ENCODE results near the gene TENM4.
"Not testable (repeated sequence)": the region's sequence is repeated elsewhere in the genome, so short reads cannot be mapped to it uniquely, and the experiment has no call there.

The TENM4 gene

DNA sequence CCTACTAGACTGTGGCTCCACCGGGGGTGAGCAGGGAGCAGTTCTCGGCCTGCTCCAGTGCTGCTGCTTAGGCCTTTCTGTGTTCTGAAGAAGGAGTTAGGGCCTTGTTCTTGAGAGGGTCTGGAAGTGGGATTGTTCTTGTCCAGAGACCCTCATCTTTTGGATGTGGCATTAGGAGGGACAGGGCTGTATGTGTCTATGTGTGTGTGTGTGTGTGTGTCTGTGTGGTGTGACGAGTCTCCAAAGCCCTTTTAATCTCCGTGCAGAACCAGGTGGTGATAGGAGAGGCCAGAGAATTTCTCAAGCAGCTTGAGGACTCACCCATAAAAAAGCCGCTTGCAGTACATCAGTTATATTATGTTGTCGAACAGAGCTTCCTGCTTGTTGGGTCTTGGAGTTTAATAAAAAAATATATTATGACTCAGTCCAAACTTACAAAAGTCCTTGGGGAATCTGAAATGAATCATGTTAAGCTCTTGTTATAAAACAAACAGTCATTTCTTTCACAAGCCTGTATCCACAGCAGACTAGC lies 196.5 kb downstream of the TENM4 start:
- DNase-seq (ENCODE audit: low spot score), result no peak

DNA sequence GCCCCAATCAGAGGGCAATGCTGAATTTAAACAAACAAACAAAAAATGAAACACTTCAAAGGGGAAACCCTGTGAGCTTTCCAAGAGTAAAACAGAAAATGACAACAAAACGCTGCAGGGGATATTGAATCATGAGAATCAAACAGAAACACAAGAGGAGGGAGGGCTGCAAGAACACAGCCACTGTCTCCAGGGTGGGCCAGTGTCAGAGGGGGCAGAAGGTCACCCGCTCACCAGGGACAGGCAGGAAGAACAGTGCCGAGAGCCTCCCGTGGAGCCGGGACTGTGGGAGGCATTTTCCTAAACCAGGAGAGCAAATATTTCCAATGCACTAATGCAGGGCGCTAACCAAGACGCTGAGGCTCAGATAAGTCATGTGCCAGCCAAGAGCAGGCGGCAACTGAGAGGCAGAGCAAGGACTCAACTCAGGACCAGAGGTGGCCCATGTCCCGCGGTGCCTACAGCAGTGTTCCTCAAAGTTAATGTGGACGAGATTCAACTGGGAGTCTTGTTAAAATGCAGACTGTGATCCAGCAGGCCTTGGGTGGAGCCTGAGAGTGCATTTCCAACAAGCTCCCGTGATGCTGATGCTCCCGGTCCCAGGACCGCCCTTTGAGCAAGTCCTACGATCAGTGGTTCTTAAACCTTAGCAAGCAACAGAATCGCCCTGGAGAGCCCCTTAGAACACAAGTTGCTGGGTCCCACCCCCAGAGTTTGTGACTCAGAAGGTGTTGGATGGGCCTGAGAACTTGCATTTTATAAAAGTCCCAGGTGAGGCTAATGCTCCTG lies 197.2 kb downstream of the TENM4 start:
- no peak for DNase-seq (ENCODE audit: low spot score)

DNA sequence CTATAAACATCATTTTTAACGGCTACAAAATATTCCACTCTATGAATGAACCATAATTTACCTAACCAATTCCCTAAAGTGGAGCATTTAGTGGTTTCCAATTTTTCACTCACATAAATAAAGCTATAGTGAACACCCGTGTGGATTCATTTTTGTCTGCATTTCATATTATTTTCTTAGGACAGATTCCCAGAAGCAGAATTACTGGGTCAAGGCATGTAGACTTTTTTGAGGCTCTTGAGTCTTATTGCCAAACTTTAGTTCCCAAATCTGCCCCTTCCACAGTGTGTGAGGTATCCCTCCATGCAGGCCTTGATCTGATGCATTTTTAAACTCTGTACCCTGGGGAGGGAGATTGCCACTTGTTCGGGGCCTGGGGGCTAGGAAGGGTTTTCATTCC lies 198.2 kb downstream of the TENM4 start:
- no peak for DNase-seq (ENCODE audit: low spot score)

DNA sequence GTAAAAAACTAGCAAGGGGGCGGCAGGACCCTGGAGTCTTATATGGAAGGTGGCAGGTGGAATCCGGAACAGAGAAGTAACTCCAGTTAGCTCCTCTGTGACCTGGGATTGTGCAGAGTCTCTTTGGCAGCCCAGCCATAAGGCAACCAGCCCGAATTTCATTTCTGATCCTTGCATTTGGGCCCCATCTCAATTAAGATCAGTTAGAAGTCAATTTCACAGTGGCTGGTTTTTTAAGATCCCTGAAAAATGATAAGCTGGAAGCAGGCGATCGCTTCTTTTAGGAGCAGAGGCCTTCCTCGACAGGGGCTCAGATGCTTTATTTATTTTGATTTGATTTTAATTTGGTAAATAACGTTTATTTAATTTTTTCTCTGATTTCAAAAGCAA lies 199.0 kb downstream of the TENM4 start:
- no peak for DNase-seq (ENCODE audit: low spot score)

DNA sequence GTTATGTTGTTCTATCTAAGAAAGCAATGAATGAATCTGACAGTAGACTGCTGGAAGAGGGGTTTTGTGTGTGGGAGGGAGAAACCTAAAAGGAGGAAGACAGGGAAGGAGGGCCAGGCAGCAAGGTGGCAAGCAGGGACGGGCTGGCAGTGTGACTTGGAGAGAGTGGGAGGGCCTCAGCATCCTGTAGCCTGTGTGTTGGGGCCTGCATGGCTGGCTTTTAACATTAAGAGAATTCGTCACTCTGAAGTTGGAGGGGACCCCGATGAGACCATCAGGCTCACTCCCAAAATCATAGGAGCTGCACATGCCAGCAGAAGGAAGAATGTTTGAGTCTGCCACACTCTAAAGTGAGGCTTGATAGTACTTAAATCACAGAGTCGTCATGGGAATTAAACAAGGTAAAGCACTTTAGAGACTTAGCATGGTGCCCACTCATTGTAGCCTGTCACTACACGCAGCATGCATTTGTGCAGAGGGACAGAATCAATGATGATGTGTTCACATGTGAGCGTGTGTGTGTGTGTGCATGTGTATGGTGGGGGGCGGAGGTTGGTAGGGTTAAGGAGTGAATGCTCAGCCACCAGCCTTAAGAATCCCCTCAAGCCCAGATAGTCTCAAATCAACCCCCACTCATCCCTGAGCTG lies 199.5 kb downstream of the TENM4 start:
- DNase-seq (ENCODE audit: low spot score), result no peak

DNA sequence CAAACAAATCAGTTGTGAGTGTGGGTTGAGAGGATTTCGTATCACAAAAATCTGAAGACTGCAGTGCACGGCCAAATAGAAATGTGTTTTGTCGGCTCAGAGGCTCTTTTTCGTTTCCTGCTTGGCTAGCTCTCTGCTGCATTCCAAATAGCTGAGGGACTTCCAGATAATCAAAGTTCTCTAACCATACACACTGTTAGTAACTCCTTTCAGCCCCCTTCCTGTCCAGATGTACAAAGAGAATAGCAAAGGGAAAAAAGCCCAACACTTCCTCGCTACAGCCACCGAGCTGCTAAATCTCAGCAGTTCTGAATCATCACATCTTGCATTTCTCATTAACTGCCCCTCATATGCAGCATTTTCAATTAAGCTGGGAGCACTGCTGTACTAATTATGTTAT lies 203.1 kb downstream of the TENM4 start:
- no peak for DNase-seq (ENCODE audit: low spot score)

DNA sequence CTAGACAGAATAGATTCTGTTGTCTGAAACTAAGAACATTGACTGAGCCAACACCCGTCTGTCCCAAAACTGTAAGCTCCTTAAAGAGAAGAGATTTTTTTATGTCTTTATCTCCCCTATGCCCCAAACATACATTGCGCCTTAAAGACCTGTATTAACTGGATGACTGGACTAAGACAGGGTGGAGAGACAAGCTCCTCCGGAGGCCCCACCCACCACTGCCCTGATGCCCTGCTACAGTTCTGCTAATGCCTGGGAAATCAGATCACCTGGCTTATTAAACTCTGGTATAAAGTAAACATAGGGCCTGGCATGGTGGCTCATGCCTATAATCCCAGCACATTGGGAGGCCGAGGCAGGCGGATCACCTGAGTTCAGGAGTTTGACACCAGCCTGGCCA lies 203.7 kb downstream of the TENM4 start:
- DNase-seq (ENCODE audit: low spot score), result no peak

DNA sequence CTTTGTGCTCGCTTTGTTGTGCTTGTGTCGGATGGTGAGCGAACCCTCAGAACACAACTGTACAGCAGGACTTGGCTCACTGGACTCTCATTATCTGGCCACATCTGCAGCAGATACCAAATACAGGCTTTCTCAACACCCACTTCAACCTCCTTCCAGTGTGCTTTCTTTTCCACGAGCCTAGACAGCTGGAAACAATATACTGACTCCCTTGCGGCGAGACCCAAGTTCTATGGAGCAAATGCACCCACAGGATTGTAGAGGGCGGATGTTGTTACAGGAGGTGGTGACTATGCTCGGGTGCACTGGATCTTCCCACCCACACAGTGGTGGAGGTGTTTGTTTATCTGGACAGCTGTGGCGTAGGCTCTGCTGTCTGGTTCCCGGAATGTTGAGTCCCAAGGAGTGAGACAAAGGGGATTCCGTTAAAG lies 204.3 kb downstream of the TENM4 start:
- no peak for DNase-seq (ENCODE audit: low spot score)

DNA sequence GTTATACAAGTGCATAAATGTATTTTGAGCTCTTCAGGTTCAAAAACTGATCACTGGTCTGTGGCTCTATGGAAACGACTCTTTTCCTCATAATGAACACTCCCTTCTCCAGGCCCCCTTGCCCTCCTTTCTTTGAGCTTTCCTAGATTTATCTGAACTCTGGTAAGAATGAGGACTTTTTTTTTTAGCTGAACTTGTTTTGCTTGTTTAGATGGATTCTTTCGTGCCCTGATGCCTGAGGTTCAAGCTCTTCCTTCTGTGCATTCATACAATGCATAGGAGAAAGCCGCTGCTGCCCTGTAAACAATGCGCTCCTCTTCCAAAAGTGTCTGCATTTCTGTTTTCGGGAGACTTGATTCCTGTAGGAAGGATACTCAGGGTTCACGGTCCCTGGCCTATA lies 205.1 kb downstream of the TENM4 start:
- no peak for DNase-seq (ENCODE audit: low spot score)

DNA sequence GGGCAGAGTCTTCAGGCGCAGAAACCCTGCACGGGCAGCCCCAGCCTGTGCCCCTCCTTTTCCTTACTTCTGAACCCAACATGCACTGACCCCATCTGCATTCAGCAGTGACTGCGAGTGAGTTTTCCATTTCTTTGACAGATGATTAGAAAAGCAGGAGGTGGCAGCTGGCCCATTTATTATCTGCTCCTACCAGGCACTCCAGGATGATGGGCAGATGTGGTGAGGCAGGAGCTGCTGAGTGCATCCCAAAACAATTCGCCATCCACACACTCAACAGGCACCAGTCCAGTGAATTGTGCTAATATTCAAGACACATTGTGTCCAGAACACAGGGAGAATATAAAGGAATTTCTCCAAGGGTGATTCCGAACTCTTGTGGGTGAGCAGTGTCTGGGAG lies 208.5 kb downstream of the TENM4 start:
- no peak for DNase-seq (ENCODE audit: low spot score)

DNA sequence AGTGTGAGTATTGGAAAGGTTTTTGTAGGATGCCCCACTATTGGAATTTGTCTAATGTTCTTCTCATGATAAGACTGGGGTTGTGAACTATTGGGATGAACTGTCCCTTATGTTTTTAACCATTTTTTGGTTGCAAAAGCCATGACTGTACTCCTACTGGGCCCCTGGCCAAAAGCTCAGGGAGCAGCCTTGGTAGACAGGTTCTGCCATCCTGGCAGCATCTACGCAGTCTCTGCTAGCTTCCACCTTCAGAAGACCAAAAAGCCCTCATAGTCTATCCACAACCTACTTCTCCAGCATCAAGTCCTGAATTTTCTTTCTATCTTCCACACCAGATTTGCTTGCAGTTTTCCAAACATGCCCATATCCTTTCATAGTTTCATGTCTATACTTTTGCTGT lies 211.8 kb downstream of the TENM4 start:
- no peak for DNase-seq (ENCODE audit: low spot score)

DNA sequence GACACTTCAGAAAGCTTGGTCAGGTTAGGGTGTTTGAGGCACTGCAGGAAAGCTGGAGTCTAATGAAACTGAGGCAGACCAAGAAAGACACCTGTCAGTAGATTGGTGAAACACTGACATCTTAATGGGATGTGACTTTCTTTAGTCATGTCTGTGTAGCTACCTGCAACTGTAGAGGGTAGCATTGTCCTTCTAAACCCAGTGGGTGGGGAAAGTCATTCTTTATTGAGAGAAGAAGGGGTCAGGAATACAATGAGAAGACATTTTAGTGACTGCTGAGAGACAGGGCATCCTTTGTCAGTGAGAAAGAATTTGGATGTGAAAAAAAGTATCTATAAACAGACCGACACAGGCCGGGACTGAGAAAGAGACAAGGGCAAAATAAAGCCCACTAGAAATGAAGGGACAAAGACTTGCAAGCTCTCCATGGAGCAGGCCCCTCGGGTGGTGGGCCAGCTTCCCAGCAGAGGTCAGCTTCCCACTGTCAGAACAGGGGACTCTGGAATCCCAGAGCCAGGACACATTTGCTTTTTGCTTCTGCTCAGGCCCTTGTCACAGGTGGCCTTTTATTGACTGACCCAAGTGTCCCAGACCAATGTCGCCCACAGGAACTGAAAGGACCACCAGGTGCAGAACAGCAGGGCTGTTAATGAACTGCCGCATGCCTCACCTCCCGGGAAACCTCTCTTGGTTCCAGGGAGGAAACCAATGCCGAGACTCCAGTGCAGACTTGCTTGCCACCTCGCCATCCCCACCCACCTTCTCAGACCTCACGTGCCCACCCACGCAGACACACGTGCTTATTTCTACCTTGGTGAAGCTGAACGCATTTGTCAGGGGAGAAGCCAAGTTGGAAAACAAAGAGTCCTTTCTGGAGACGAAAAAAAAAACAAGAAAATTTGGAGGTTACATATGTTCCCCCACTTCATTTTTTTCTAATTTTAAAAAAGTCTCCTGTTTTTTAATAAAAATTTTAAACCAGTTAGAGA lies 212.8 kb downstream of the TENM4 start:
- DNase-seq (ENCODE audit: low spot score), result no peak

DNA sequence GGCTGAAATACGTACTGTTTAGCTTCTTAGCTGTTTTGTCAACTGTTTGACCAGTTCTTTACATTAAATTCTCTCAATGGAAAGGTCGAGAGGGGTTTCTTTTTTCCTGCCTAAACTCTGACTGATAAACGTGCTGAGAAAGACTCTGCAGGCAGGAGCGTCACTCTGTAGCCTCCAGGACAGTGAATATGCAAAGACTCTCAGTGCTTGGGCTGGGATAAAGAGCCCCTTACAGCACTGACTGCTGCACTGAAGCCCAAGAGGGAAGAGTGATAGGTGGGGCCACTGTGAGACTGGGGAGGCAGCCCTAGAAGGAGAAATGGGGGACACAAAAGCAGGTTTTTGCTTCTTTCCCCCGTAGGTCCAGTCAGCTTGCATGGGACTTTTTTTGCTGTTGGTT lies 213.5 kb downstream of the TENM4 start:
- DNase-seq (ENCODE audit: low spot score), result no peak

DNA sequence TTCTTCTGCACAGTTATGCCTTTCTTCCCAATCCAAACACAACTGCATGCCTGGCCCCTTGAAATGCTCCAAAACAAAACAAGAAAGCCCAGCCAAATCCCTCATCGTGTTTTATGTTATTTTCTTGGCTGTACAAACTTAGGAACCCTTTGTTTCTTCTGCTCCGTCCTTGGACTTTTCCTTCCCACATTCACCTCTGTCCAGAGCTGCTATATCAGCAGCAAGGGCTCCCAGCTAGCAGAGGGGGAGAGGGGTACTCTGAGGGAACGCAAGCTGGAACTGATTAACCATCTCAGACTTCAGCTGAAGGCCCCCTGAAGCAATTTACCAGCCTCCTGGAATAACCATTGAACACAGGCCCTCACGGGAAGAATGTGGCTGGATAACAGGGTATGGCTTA lies 214.7 kb downstream of the TENM4 start:
- DNase-seq (ENCODE audit: low spot score), result no peak

DNA sequence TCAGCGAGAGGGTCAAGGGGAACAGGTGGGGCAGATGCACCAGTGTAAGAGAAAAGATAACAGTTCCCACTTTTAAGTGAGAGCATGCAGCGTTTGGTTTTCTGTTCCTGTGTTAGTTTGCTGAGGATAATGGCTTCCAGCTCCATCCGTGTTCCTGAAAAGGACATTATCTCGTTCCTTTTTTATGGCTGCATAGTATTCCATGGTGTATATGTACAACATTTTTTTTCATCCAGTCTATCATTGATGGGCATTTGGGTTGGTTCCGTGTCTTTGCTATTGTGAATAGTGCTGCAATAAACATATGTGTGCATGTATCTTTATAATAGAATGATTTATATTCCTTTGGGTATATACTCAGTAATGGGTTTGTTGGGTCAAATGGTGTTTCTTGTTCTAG lies 218.7 kb downstream of the TENM4 start:
- DNase-seq (ENCODE audit: low spot score), result not testable (repeated sequence)

DNA sequence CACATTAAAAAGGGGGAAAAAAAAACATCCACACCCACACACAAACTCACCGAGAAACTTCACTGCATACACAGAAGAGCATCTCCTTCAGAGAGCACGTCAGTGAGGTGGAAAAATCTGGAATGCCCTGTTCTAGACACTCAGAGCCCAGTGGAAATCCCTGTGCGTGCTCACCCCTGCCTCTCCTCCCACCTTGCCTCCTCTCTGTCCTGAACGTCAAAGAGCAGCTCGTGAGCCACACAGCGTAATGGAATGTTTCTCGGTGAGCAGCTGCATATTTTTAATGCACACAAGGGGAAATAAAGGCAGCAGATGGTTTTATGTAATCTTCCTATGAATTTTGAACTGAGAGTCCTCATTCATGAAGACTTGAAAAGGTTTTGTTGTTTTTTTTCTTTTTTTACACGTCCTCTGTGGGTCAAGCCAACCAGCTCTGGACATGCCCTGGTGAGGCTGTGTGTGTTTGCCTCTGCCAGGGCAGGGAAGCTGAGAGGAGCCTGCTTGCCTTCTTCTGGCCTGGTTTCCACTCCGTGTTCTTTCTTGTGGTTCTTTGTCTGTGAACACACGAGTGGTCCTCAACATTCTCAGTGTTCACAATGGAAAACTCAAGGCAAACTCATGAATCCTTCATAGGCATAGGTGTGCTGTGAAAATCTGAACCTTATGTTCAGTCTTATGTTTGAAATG lies 219.2 kb downstream of the TENM4 start:
- no peak for DNase-seq (ENCODE audit: low spot score)

DNA sequence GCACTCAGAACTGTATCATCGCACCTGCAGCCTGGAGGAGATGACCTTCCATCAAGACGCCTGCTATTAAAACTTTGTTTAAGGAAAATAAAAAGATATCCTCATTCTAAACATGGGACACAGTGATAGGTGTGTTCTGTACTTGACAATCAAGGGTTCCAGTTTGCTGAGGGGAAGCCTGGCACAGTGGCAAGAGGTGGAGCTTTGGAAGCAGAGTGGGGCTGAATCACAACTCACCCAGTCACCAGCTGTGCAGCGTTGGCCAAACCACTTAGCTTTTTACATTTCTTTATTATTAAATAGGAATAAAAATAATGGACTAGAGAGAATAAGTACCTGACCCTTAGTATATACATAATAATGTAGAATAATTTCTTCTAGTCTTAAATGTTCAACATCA lies 220.7 kb downstream of the TENM4 start:
- DNase-seq (ENCODE audit: low spot score), result no peak

DNA sequence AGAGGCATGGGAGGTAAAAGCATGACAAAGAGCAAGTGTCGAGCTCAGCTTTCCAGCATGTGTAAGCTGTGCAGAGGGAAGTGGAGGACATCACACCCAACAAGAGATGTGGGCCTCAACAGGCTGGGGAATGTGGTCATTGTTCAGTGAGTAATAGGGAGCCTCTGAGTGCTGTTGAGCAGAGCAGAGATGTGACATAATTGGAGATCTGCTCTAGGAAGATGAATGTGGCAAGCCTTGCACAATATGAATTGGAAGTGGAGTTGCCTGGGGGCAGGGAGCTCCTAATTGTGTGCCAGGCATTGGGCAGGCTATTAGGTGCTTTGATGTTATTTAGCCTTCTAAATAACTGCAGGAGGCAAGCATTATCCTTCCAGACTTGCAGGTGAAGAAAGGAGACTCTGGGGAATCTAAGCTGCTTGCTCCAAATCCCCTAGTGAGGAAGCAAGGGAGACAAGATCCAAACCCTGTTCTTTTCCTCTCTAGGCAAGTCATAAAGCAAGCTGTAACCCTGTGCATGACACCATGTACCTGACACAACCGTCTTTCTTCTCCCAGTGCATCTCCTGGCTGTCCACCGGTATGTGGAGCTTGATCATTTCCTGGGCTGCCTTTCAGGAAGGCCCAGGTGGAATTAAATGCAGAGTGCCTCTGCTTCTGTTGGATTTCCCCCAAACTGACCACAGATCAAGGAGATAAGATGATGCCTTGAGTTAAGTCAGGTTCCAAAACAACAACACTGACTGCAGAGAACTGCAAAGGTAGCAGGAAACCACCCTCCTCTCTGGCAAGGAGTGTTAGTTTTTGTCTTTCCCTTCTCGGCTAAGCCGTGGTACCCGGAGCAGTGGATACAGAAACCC lies 221.4 kb downstream of the TENM4 start:
- no peak for DNase-seq (ENCODE audit: low spot score)

DNA sequence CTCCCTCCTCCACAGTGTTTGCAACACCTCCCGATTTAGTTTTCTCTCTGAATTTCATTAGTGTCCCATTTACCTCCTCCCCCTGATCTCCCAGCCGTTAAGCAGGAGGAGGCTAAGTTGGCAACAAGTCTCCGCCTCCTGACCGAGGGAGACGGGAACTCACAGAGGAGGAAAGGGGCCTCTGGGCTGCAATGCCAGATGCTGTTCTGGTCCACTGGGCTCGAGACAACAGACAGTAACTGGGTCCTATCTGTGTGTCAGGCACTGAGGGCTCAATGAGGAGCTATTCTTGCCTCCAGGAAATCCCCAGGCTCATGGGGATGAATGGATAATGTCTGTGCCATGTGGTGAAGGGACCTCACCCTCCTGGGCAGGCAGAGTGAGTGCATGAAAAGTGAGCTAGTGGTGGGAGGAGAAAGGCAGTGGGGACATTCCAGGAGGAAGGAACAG lies 228.1 kb downstream of the TENM4 start:
- peak; percentile 64 for DNase-seq (ENCODE audit: low spot score)

DNA sequence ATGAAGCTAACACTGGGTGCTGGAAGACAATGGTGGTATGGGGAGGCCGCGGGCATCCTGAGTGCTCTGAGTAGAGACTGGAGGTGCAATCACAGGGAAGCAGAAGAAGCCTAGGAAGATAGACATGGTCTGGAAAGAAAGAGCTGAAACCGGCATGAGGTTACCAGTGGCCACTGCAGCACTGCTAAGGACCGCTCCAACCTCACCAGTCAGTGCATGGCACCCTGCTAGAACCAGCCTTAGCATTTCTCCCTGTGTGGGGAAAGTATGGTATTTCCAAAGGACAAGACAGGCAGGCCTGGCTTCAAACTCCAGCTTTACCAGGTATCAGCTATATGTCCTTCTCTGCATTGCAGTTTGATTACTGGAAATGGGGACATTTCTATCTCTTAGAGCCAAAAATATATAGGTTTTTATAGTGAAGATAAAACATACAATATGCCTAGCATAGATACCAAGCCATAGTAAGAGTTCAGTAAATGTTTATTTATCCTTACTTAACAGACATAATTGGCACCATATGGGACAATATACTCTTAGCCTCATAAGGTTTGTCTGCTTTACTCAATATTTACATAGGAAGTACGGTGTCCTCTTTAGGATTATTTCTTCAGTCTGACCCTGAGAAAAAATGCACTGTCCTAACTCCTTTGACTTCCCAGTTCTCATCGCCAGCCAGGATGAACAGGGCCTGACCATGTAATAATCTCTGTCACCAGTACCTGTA lies 231.1 kb downstream of the TENM4 start:
- no peak for DNase-seq (ENCODE audit: low spot score)
